Inferior parietal cortex (tissue), 1 donor: ENCODE measurements around the gene ADAM10.

Source experiments
- DNase-seq: peaks from one replicate; pipeline ENCODE4 v3.0.0-alpha.2; 2016; ENCODE audit errors: extremely low spot score

The ADAM10 gene

DNA sequence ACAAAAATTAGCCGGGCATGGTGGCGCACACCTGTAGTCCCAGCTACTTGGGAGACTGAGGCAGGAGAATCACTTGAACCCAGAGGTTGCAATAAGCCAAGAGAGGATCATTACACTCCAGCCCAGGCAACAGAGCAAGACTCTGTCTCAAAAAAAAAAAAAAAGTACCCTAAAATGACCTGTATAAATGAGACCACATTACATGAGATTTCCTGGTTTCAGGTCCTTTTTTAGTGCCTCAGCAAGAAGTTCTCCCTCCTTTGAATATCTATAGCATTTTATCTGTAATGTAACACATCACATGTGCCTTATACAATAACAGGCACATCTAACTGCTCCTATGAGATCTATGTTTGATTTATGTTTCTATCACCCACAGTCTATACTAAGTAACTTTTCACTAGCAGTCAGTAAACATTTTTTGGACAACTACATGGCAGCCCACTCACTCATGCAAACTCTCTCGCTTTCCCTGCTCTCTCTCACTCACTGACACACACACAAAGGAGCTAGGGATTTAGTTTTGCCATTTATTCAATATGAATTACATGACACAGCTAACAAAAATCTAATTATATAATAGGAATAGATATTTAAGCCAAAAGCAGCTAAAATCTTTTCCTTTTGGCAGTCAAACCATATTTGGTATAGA, 34.1 kb downstream of the ADAM10 start:
- no peak for DNase-seq

DNA sequence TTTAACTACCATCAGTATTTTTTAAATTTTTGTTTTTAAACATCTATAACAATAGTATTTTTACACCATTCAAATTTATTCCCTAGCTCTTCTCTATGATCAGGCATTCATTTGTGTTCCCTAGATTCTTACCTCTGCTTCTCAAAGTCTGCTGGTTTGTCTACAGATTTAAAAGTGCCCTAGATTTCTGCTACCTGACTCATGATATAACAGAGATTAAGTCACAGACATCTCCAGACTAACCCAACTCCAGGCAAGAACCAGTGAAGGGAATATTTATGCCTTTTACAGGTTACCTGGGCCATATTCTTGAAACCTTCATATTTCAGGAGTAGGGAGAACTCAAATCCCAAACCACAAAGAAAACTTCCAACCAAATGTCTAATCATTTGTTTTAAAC, 38.8 kb downstream of the ADAM10 start:
- DNase-seq: no peak

DNA sequence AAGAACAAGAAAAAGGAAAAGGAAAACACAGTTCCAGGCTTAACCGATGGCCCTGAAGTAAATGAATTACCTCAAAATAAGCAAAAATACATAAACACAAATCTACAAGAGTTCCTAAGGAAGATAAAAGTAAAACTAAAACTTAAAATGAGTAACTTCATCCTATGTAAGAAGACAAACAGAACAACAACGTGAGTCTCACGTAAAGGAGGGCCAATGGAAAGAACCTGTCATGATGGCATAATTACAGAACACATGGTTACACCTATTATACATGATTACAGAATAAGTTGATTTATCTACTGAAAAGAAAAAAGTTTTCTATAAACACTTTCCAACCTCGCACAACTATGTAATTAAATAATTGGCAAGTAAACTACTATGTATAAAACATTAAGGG, 42.1 kb downstream of the ADAM10 start:
- DNase-seq: no peak

DNA sequence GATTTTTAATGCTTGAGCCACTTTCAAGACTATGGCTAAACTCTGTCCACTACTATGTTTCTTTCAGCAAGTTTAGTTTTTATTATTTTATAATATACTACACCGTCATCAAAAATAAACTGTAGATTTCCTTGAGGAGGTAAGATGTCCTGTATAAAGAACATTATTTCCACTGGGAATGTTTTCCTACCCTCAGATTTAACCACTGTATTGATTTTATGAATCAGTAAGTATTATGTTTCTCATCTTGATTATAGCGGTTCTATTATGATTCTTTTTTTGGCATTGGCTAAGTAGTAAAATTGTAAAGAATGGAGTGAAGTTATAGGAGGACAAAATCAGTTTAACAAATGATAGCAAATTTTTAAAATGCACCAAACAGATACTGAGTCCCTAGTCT, 44.4 kb downstream of the ADAM10 start:
- no peak for DNase-seq

DNA sequence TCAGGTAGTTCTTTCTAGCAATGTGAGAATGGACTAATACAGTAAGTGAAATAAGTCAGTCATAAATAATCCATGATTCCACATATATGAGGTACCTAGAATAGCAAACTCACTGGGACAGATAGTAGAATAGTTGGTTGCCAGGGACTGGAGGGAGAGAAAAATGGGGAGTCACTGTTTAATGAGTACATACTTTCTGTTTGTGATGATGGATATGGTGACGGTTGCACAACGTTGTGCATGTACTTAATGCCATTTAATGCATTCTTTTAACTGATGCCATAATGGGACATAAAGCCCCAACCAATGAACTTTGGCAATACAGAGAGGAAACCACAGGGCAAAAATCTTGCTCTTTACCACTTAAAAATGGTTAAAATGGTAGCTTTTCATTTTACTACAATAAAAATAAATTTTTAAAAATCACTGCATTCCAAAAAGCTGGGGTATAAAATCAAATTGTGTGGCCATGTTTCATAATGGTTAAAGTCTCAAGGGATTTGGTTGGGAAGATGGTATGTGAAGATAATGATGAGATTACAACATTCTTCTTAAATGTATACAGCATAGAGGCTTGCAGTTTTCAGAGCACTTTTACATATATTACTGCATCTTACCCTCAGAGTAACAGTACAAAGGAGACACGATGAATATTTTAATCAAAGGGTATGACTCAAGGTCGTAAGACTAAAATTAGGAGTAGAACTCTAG, 45.2 kb downstream of the ADAM10 start:
- DNase-seq: no peak

DNA sequence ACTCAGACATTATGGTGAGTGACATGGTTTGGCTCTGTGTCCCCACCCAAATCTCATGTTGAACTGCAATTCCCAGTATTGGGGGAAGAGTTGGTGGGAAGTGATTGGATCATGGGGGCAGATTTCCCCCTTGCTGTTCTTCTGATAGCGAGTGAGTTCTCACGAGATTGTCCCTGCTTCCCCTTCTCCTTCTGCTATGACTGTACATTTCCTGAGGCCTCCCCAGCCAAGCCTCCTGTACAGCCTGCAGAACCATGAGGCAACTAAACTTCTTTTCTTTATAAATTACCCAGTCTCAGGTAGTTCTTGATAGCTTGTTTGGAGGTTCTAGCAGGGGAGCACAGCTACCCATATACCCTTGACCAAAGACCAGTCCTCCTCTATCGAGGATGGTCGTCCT, 45.9 kb downstream of the ADAM10 start:
- DNase-seq: no peak

DNA sequence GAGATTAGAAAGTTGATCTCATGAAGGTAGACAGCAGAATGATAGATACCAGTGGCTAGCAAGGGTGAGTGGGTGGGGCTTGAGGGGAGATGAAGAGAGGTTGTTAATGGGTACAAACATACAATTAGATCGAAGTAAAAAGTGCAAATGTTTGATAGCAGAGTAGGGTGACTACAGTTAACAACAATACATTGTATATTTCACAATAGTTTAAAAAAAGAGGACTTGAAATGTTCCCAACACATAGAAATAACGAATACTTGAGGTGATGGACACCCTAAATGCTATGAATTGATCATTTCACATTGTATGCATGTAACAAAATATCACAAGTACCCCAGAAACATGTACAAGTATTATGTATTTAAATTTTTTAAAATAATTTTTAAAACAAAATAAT, 47.3 kb downstream of the ADAM10 start:
- no peak for DNase-seq

DNA sequence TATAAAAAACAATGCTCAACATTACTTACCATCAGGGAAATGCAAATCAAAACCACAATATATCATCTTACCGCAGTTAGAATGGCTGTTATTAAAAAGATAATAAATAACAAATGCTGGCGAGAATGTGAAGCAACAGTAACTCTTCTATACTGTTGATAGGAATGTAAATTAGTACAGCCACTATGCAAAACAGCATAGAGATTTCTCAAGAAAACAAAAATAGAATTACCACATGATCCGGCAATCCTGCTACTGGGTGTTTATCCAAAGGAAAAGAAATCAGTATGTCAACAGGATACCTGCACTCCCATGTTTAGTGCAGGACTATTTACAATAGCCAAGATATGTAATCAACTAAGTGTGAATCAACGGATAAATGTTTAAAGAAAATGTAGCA, 48.1 kb downstream of the ADAM10 start:
- DNase-seq: no peak

DNA sequence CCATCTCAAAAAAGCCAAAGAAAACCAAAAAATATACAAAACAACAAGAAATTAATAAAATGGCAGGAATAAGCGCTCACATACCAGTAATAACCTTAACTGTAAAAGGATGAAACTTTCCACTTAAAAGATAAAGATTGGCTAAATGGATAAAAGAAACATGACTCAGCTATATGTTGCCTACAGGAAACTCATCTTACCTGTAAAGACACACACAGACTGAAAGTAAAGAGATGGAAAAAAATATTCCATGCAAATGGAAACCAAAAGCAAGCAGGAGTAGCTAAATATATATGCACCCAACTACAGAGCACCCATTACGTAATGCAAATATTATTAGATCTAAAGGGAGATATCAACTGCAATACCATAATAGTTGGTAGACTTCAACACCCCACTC, 49.7 kb downstream of the ADAM10 start:
- DNase-seq: no peak

DNA sequence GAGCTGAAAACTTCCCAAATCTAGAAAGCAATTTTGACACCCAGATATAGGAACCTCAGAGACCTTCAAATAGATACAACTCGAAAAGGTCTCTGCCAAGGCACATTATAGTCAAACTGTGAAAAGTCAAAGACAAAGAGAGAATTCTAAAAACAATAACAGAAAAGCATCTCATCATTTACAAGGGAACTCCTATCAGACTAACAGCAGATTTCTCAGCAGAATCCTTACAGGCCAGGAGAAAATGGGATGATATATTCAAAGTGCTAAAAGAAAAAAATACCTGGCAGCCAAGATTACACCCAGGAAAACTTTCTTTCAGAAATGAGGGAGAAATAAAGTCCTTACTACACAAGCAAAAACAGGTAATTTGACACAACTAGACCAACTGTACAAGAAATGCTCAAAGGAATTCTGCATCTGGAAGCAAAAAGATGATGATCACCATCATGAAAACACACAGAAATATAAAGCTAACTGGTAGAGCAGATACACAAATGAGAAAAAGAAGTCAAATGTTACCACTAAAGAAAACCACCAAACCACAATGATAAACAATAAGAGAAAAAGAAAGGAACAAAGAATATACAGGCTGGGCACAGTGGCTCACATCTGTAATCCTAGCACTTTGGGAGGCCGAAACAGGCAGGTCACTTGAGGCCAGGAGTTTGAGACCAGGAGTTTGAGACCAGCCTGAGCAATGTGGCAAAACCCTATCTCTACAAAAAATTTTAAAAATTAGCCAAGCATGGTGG, 50.4 kb downstream of the ADAM10 start:
- no peak for DNase-seq

DNA sequence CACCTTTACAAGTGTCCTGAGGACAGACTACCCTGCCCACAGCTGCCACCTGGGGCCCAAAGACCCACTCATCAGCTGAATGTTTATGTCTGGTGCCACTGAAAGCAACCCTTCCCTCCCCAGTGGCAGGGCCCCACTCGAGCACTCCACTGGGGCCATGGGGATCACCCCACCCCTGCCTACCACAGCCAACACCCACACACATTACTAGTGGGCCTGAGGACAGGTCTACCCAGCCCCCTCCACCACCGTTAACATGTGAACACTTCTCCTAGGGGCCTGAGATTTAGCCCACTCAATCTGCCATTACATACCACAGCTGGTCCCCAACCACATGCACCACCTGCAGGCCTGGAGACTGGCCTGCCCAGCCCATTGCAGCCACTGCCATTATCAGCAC, 52.3 kb downstream of the ADAM10 start:
- DNase-seq: no peak

DNA sequence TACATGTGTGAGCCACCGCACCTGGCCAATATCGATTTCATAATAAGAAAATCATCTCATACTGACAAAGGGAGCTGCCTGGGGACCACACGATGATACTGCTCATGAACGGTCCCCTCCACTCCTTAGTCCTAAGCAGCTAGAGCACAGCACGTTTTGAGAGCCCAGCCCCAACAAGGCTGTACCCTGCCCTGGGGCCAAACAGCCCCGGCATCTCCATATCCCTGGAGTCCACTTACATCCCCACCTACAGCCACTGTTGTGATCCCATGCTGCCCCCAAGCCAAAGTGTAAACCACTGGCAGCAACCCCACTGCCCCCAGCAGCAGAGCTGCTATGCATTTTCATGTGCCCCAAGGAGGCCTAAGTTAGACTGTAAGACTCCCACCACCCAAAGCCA, 52.8 kb downstream of the ADAM10 start:
- DNase-seq: no peak

DNA sequence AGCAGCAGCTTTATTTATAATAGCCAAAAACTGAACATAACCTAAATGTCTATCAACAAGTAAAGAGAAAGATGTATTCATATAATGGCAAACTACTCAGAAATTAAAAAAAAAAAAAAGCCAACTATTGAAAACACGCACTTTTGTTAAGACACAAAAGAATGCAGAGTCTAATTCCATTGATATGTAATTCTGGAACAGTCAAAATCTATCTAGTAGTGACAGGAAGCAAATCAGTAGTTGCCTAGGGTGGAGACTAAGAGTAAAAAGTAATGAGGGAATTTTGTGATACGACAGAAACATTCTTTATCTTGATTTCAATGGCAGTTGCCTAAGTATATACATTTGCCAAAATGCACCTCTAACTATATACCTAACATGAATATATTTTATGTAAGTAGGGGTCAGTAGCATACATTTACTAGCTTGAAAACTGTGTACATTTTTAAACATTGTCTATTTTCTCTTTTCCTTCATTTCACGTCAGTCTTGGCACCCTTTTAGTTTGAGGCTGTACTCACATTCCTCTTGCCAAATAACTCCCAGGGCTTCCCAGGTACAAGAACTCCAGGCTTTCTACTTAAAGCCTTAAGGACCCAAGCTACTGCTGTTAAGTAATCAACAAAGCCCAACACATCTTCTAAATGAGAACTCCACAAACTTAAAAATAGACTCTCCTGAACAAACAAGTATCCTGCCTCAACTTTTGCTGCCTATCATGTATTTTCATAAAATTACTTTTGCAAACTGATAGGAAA, 54.7 kb downstream of the ADAM10 start:
- DNase-seq: no peak

DNA sequence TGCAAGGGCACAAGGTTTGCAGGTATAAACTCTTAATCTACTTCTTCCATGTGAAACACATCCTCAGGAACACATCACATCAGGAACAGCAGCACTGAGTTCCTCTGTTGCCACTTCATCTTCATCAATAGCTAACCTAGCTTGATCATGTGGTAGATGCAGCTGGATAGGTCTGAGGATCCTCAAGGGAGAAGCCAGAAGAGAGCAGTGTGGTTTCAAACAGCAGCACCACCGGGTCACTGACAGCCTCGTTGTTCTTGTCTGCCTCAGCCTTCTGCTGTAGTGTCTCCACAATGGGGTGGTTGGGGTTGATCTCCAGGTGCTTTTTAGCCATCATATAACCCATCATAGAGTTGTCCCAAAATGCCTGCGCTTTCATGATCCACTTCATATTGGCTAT, 58.8 kb downstream of the ADAM10 start:
- no peak for DNase-seq

DNA sequence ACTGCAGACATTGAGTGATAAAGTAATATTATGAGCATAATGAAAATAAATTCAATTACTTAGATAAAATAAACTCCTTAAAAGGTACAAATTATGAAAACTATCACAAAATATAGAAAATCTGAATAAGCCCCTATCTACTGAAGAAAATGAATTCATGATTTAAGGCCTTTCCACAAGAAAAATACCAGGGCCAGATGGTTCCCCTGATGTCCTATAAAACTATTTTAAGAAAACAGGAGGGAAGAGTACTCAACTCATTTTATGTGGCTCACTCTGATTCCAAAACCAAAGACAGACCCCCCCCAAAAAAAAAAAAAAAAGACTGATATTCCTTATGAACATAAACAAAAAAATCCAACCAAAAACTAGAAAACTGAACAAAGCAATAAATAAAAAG, 59.9 kb downstream of the ADAM10 start:
- no peak for DNase-seq

DNA sequence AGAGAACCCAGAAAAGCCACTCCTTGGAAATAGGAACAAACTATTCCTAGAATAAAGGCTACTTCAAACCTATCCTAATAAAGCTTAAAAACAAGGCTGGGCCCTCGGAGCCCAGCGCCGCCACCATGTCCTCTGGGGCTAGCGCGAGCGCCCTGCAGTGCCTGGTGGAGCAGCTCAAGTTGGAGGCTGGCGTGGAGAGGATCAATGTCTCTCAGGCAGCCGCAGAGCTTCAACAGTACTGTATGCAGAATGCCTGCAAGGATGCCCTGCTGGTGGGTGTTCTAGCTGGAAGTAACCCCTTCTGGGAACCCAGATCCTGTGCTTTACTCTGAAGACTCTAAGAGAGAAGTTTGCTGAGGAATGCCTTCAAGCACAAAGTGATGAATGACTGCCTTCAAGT, 63.2 kb downstream of the ADAM10 start:
- no peak for DNase-seq

DNA sequence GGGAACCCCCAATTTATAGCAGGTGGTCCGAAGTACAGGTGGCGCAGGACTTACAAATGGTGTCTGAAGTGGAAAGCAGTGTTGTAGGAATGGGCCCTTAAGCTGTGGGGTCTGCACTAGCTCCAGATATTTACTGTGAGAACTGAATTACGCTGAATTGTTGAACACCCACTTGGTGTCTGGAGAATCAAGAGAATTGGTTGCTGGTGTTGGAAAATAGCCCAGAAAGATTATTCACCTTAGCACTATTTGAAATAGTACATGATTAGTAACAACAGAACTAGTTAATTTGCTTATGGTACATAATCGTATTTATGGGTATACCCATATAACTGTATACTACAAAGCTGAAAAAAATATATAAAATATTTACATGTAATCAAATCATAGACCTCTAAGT, 64.8 kb downstream of the ADAM10 start:
- no peak for DNase-seq

DNA sequence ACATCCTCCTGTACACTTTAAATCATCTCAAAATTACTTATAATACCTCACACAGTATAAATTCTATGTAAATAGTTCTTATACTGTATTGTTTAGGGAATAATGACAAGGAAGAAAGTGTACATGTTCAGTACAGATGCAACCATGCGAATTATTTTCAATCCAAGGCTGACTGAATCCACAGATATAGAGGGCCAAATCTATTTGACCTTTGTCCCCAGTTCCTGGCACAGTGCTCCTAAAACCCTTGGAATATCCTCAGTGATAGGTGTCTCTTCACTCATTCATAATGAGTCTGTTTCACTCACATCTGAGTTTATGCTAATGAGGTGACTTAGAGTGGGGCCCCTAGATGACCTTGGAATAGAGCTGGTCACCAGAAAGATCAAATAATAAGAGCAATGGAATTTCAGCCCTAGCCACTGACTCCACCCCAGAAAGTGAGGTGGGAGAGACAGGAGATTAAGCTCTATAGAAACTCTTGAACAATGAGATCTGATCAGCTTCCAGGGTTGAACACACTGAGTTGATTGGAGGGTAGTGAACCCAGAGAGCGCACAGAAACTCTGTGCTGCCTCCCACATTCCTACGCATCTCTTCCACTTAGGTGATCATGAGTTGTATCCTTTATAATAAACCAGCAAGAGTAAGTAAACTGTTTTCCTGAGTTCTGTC, 65.3 kb downstream of the ADAM10 start:
- DNase-seq: no peak

DNA sequence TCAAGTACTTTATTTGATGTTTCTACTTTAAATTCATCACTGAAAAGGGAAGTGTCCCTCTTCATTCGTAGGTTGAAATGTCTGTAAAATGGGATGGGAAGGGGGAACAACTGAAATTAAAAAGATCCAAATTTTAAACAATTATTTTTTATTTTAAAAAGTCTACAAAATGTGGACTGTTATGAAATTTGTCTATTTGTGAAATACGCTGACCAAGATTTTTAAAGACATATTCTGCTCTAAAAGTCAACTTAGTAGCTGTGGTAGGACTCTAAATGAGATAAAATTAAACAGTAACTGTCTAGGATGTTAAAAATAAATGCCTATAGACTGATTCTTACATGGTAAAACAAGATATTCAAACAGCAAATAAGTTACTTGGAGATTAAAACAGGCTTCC, 67.3 kb downstream of the ADAM10 start:
- no peak for DNase-seq

DNA sequence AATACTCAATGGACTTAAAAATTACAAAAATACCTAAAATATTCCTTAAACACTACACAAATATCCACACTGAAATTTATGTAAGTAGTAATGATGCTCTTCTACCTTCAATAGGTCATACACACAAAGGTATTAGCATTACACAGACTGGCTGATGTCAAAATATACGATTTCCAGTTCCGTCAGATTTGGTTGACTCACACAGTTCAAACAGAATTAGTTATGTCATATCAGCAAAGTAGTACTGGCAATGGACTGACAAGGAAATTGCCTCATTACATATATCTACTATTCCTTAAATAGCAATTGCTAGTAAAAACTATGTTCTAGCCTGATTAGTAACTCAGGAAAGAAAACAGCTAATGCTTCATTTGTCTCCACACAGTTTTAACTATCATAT, 70.8 kb downstream of the ADAM10 start:
- DNase-seq: no peak

DNA sequence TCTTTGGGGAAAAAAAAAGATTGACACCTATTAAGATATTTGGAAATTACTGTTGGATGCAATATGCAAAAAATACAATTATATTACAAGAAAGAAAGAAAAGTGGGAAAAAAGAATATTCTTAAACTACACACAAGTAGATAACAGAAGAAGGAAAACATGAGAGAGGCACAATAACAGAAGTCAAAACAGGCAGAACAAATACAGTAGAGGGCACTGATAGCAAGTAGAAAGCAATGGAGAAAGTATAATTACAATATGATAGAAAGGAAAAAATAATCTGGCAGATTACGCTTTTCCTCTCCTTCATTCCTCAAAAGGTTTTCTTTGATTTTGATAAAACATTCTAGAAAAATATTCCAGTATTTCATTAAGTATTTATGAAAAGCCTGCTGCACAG, 72.1 kb downstream of the ADAM10 start:
- no peak for DNase-seq

DNA sequence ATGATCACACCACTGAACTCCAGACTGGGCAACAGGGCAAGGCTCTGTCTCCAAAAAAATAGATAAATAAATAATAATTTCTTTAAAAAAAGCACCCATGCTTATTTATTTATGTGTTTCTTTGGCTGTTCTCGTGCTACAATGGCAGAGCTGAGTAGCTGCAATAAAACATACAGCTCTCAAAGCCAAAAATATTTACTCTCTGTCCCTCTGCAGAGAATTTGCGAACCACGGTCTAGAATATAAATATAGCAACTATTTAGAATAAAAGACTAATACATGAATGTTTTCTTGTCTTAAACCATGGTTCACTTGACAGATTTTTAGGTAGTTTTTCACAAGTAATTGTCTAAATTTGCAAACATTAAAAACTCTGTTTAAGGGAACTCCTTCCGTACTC, 72.7 kb downstream of the ADAM10 start:
- DNase-seq: no peak
